Measurements from ENCODE around the gene SAMD13.

The SAMD13 gene

GRCh38 chr1:84298684-84299535, 2.6 kb upstream of the SAMD13 start:
- TF ChIP-seq FOXM1 (IDR thresholded peaks at IDR 0.05; ENCODE audit: borderline replicate concordance, low read depth) (no peak; the same call in 1 of the 2 replicates), EGR1 (IDR thresholded peaks at IDR 0.05) (0 out of 2 replicates have a peak, but pooled peaks have one; percentile 13), RAD21 (IDR thresholded peaks at IDR 0.05; ENCODE audit: low read depth) (no peak), ZBTB7A (IDR thresholded peaks at IDR 0.05; ENCODE audit: low read depth) (0 out of 2 replicates have a peak, but pooled peaks have one; percentile 37), REST (IDR thresholded peaks at IDR 0.05; ENCODE audit: low read depth) (no peak), MAX (IDR thresholded peaks at IDR 0.05) (peak; percentile 30), TAF1 (IDR thresholded peaks at IDR 0.05; ENCODE audit: low read depth) (peak; percentile 37), YY1 (IDR thresholded peaks at IDR 0.05; ENCODE audit: low read depth) (peak; percentile 71), NFIC (IDR thresholded peaks at IDR 0.05) (no peak)

GRCh38 chr1:84299536-84300170, 1.9 kb upstream of the SAMD13 start:
- no peak for TF ChIP-seq RAD21 (IDR thresholded peaks at IDR 0.05; ENCODE audit: low read depth)

GRCh38 chr1:84300501-84300900, 1.0 kb upstream of the SAMD13 start:
- no peak for TF ChIP-seq EGR1 (IDR thresholded peaks at IDR 0.05)

GRCh38 chr1:84301785-84302385, 377 bp downstream of the SAMD13 start:
- TF ChIP-seq USF1 (IDR thresholded peaks at IDR 0.05) (no peak), MAX (IDR thresholded peaks at IDR 0.05) (no peak), EP300 (IDR thresholded peaks at IDR 0.05; ENCODE audit: borderline replicate concordance) (no peak), FOXM1 (IDR thresholded peaks at IDR 0.05; ENCODE audit: borderline replicate concordance, low read depth) (no peak), EGR1 (IDR thresholded peaks at IDR 0.05) (no peak), NFIC (IDR thresholded peaks at IDR 0.05) (no peak), TAF1 (IDR thresholded peaks at IDR 0.05; ENCODE audit: low read depth) (no peak), CEBPB (IDR thresholded peaks at IDR 0.05) (no peak), YY1 (IDR thresholded peaks at IDR 0.05; ENCODE audit: low read depth) (no peak), REST (IDR thresholded peaks at IDR 0.05; ENCODE audit: low read depth) (no peak), TEAD4 (IDR thresholded peaks at IDR 0.05) (no peak), ZBTB7A (IDR thresholded peaks at IDR 0.05; ENCODE audit: low read depth) (no peak), CREB1 (IDR thresholded peaks at IDR 0.05; ENCODE audit: low read depth) (no peak)

GRCh38 chr1:84303314-84303830, 1.9 kb downstream of the SAMD13 start:
- TF ChIP-seq EGR1 (IDR thresholded peaks at IDR 0.05) = no peak
- no peak for TF ChIP-seq YY1 (IDR thresholded peaks at IDR 0.05; ENCODE audit: low read depth)
- TF ChIP-seq MAX (IDR thresholded peaks at IDR 0.05) = no peak
- no peak for TF ChIP-seq USF1 (IDR thresholded peaks at IDR 0.05)
- no peak for TF ChIP-seq REST (IDR thresholded peaks at IDR 0.05; ENCODE audit: low read depth)
- no peak for TF ChIP-seq RAD21 (IDR thresholded peaks at IDR 0.05; ENCODE audit: low read depth)
- TF ChIP-seq TCF12 (IDR thresholded peaks at IDR 0.05; ENCODE audit: low read depth) = no peak
- no peak for TF ChIP-seq ZBTB7A (IDR thresholded peaks at IDR 0.05; ENCODE audit: low read depth)
- no peak for TF ChIP-seq EP300 (IDR thresholded peaks at IDR 0.05; ENCODE audit: borderline replicate concordance)
- TF ChIP-seq NFIC (IDR thresholded peaks at IDR 0.05) = no peak
- TF ChIP-seq CEBPB (IDR thresholded peaks at IDR 0.05) = no peak
- TF ChIP-seq CREB1 (IDR thresholded peaks at IDR 0.05; ENCODE audit: low read depth) = no peak
- no peak for TF ChIP-seq TAF1 (IDR thresholded peaks at IDR 0.05; ENCODE audit: low read depth)
- no peak for TF ChIP-seq FOXM1 (IDR thresholded peaks at IDR 0.05; ENCODE audit: borderline replicate concordance, low read depth)

All from Ishikawa (cell line).